HCT116 (cell line): ENCODE measurements around the gene MRTFB. TPM values are rescaled to one million over a fixed set of nuclear protein-coding genes. Genes with fewer than 3 reads are reported as not detected.
A peak's percentile ranks its signal among the peaks of the same experiment; 100 is the strongest.

Experiments
- ATAC-seq: fragments of 200-7000 bp; cut with Tn5 transposase; 2 replicates; pipeline ENCODE4 v1.9.1; 2020; ENCODE audit warnings: mild to moderate bottlenecking, moderate library complexity
- BruUV-seq: library from RNA; stranded (reverse); fragments of 400-500 nt; replicated peaks from 2 replicates; lab custom pipeline; 2021; lab: Mats Ljungman, UMichigan
- CTCF ChIA-PET: fragments of 300-600 bp; sonication (Branson Sonifier 250); formaldehyde crosslinking; loops from one replicate; lab custom pipeline; 2021; ENCODE audit warnings: antibody characterized with exemption; lab: Charles Lee
- POLR2A ChIA-PET: fragments of 300-600, 350-600 bp; sonication (Branson Sonifier 250); formaldehyde crosslinking; loops from one replicate; lab custom pipeline; 2021; ENCODE audit warnings: antibody characterized with exemption; lab: Charles Lee
- RAD21 ChIA-PET, 2 experiments: fragments of 300-600 bp; sonication (Branson Sonifier 250); formaldehyde crosslinking; loops; one replicate each; lab custom pipeline; 2023; ENCODE audit warnings: low total read pairs in 2 of 2; ENCODE audit not compliant: uncharacterized antibody in 2 of 2, unreplicated experiment in 2 of 2, low non-redundant PET in 1 of 2; lab: Charles Lee
- DNase-seq: peaks from one replicate; pipeline ENCODE4 v3.0.0-alpha.2; 2010; ENCODE audit warnings: low read depth, low spot score
- H2AFZ ChIP-seq: fragments of 200-600 bp; shearing (Covaris generic), sonication (generic); 2 replicates; pipeline ENCODE4 v1.6.1; 2017; ENCODE audit warnings: low read depth, mixed run types, mixed read lengths, antibody characterized with exemption, low read length; ENCODE audit not compliant: poor library complexity, severe bottlenecking
- H3K27ac ChIP-seq: 2 replicates; pipeline ENCODE4 v1.5.1; 2012; ENCODE audit warnings: low read depth, low read length
- H3K27me3 ChIP-seq: fragments of 200-600 bp; sonication (generic); 2 replicates; pipeline ENCODE4 v1.6.1; 2016; ENCODE audit warnings: mixed run types, low read length, mixed read lengths; ENCODE audit not compliant: insufficient read depth
- H3K36me3 ChIP-seq, 2 experiments: fragments of 200-500 bp in 1 of 2; fragments of 200-600 bp in 1 of 2; sonication (Bioruptor generic) in 1 of 2; sonication (generic) in 1 of 2; 2 replicates each; pipeline versions ENCODE4 v1.5.1 to v1.6.1; 2014 to 2016; ENCODE audit warnings: low read length in 2 of 2, inconsistent platforms in 1 of 2, mixed read lengths in 1 of 2, mixed run types in 1 of 2; ENCODE audit not compliant: insufficient read depth in 2 of 2, control insufficient read depth in 1 of 2
- H3K4me1 ChIP-seq, 2 experiments: fragments of 200-600 bp in 1 of 2; sonication (generic) in 1 of 2; 2 replicates each; pipeline versions ENCODE4 v1.5.1 to v1.6.1; 2012 to 2017; ENCODE audit warnings: low read length in 2 of 2, inconsistent platforms in 1 of 2, mild to moderate bottlenecking in 1 of 2, mixed read lengths in 1 of 2, mixed run types in 1 of 2, moderate library complexity in 1 of 2; ENCODE audit not compliant: insufficient read depth in 2 of 2, control insufficient read depth in 1 of 2
- H3K4me2 ChIP-seq: fragments of 200-600 bp; sonication (generic); 2 replicates; pipeline ENCODE4 v1.6.1; 2017; ENCODE audit warnings: mixed run types, low read length, mixed read lengths
- H3K4me3 ChIP-seq, 2 experiments: fragments of 200-600 bp in 1 of 2; sonication (generic) in 1 of 2; replicated peaks in 1 of 2; 2 replicates each; pipeline ENCODE4 v1.5.1; 2011 to 2016; ENCODE audit warnings: low read length in 2 of 2, control low read depth in 1 of 2, low read depth in 1 of 2, mild to moderate bottlenecking in 1 of 2, mixed read lengths in 1 of 2, mixed run types in 1 of 2
- H3K79me2 ChIP-seq: fragments of 200-600 bp; sonication (generic); 2 replicates; pipeline ENCODE4 v1.6.1; 2017; ENCODE audit warnings: mild to moderate bottlenecking, mixed run types, low read length, moderate library complexity, mixed read lengths; ENCODE audit not compliant: insufficient read depth
- H3K9ac ChIP-seq: fragments of 200-600 bp; sonication (generic); 2 replicates; pipeline ENCODE4 v1.6.1; 2016; ENCODE audit warnings: low read length, mixed read lengths
- H3K9me2 ChIP-seq: fragments of 200-600 bp; sonication (generic), shearing (Covaris generic); 2 replicates; pipeline ENCODE4 v1.6.1; 2017; ENCODE audit warnings: mixed run types, mild to moderate bottlenecking, moderate library complexity; ENCODE audit not compliant: insufficient read depth
- H3K9me3 ChIP-seq, 2 experiments: fragments of 200-500 bp in 1 of 2; fragments of 200-600 bp in 1 of 2; sonication (Bioruptor generic) in 1 of 2; sonication (generic) in 1 of 2; 2 replicates each; pipeline ENCODE4 v1.6.1; 2014 to 2017; ENCODE audit warnings: low read length in 2 of 2, mixed read lengths in 2 of 2, inconsistent platforms in 1 of 2, low read depth in 1 of 2, mild to moderate bottlenecking in 1 of 2, mixed run types in 1 of 2, moderate library complexity in 1 of 2; ENCODE audit not compliant: control insufficient read depth in 1 of 2, insufficient read depth in 1 of 2
- H4K20me1 ChIP-seq: fragments of 200-600 bp; sonication (generic), shearing (Covaris generic); 2 replicates; pipeline ENCODE4 v1.6.1; 2017; ENCODE audit warnings: mixed run types, mild to moderate bottlenecking, moderate library complexity; ENCODE audit not compliant: insufficient read depth
- ATF3 ChIP-seq: IDR thresholded peaks from 2 replicates; pipeline ENCODE4 v1.6.1; 2012
- CTCF ChIP-seq, 3 experiments: fragments of 200-600 bp in 1 of 3; sonication (generic) in 1 of 3; IDR thresholded peaks in 2 of 3; conservative IDR thresholded peaks in 1 of 3; 2 replicates each; pipeline ENCODE4 v1.5.1; 2012 to 2017; ENCODE audit warnings: low read depth in 2 of 3, low read length in 2 of 3, antibody characterized with exemption in 1 of 3, borderline replicate concordance in 1 of 3, control low read depth in 1 of 3, mild to moderate bottlenecking in 1 of 3, mixed read lengths in 1 of 3, mixed run types in 1 of 3, moderate library complexity in 1 of 3; ENCODE audit not compliant: insufficient read depth in 1 of 3
- EZH2phosphoT487 ChIP-seq: fragments of 200-600 bp; IDR thresholded peaks from 2 replicates; pipeline ENCODE4 v1.6.1; 2018; ENCODE audit warnings: antibody characterized with exemption, borderline replicate concordance
- FOSL1 ChIP-seq: IDR thresholded peaks from 2 replicates; pipeline ENCODE4 v1.6.1; 2012; ENCODE audit warnings: low read depth
- JUND ChIP-seq: IDR thresholded peaks from 2 replicates; pipeline ENCODE4 v1.6.1; 2012
- POLR2A ChIP-seq: IDR thresholded peaks from 2 replicates; pipeline ENCODE4 v1.7.0; 2011; ENCODE audit warnings: borderline replicate concordance; ENCODE audit not compliant: insufficient read depth, insufficient read length; ENCODE audit errors: extremely low read depth
- SIN3A ChIP-seq: IDR thresholded peaks from 2 replicates; pipeline ENCODE4 v1.6.1; 2012; ENCODE audit warnings: low read depth
- SP1 ChIP-seq: IDR thresholded peaks from 2 replicates; pipeline ENCODE4 v1.6.1; 2012; ENCODE audit warnings: low read depth
- ZBTB33 ChIP-seq: IDR thresholded peaks from 2 replicates; pipeline ENCODE4 v1.6.1; 2011; ENCODE audit warnings: mild to moderate bottlenecking, low read length, moderate library complexity; ENCODE audit not compliant: insufficient replicate concordance; ENCODE audit errors: extremely low read depth
- ZFX ChIP-seq: fragments of 450-650 bp; IDR thresholded peaks from 2 replicates; pipeline ENCODE4 v1.6.1; 2017
- ZNF274 ChIP-seq: fragments of 200-500 bp; sonication (Bioruptor generic); IDR thresholded peaks from 2 replicates; pipeline ENCODE4 v1.6.1; 2014; ENCODE audit warnings: mild to moderate bottlenecking, low read depth, low read length, inconsistent platforms
- intact Hi-C: fragments of 100-400 bp; cut with micrococcal nuclease; formaldehyde crosslinking; loops from 2 replicates; pipeline ENCODE4 v1.10.0; 2022
- total RNA-seq: library from RNA; stranded (reverse); gene quantifications from one replicate; pipeline ENCODE4 v1.2.1, GENCODE V29; 2021; ENCODE audit not compliant: unreplicated experiment
- TF ChIP-seq, protein P1 (sequence below): IDR thresholded peaks from 2 replicates; pipeline ENCODE4 v1.6.1; 2012
- TF ChIP-seq, protein P2 (sequence below): IDR thresholded peaks from 2 replicates; pipeline ENCODE4 v1.6.1; 2012; ENCODE audit warnings: low read depth

MRTFB gene
- total RNA-seq, 1 experiment from 2014 or later = 39.0 TPM

- Histone ChIP-seq H3K27me3 (no peaks in the 10 kb centered on the region), H3K9me3 (no peaks in the 10 kb centered on the region), H3K4me2 (peak overlapping the region; percentile 95), H3K9me2 (no peaks in the 10 kb centered on the region), H2AFZ (no peak overlapping the region), H3K36me3 (no peaks in the 10 kb centered on the region), H3K9ac (peak overlapping the region; percentile 78; the same call in 1 of the 2 replicates), H4K20me1 (no peaks in the 10 kb centered on the region; the same call in 1 of the 2 replicates), H3K4me3 (peak overlapping the region; percentile 80), H3K27ac (no peak overlapping the region), H3K79me2 (peaks cover 58% of the 10 kb centered on the region), H3K4me1 (peaks cover 4 to 19% of the 10 kb centered on the region in 2 experiments; a peak in 3 of 4 replicates)
- ChIA-PET CTCF (no interaction called here), POLR2A (no interaction called here), RAD21 (no interaction called here)
- intact Hi-C loops = no loop called here
- TF ChIP-seq EZH2phosphoT487 (no peak), POLR2A (no peak), SP1 (no peak)
- TF ChIP-seq, protein P1, sequence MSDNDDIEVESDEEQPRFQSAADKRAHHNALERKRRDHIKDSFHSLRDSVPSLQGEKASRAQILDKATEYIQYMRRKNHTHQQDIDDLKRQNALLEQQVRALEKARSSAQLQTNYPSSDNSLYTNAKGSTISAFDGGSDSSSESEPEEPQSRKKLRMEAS = no peak
- no TSS peak for BruUV-seq
- DNase-seq (no peak), ATAC-seq (no peak)
These were observed 1.2 kb downstream of the MRTFB start for GRCh38 chr16:14072360-14072759.

DNA sequence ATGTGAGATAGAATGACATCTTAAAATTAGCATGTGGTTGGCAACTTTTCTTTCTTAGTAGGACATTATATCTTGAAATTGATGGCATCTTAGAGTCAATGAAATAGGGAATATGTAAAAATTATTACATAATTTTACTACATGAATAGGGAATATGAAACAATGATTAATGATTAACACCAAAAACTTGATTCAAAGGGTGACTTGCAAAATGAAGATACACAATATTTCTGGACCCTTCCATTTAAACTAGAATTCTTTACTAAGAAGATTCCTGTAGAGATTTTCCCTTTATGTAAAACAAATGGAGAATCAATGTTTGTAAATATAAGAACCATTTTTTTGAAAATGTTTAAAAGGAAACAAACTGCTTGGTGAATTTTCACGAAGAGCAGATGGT is 3.4 kb downstream of the MRTFB start:
- Histone ChIP-seq H3K9me3 (no peaks in the 10 kb centered on the region), H3K4me2 (no peak overlapping the region), H3K79me2 (peaks cover 69% of the 10 kb centered on the region), H3K9me2 (no peaks in the 10 kb centered on the region), H4K20me1 (no peaks in the 10 kb centered on the region; the same call in 1 of the 2 replicates), H3K27ac (no peak overlapping the region), H3K9ac (no peak overlapping the region), H3K4me1 (peaks cover 4 to 19% of the 10 kb centered on the region in 2 experiments; a peak in 3 of 4 replicates), H2AFZ (no peak overlapping the region), H3K36me3 (no peaks in the 10 kb centered on the region; a peak in 1 of 4 replicates), H3K4me3 (no peak overlapping the region), H3K27me3 (no peaks in the 10 kb centered on the region)
- ChIA-PET CTCF (no interaction called here), RAD21 (no interaction called here), POLR2A (no interaction called here)
- BruUV-seq = no TSS peak
- no peak for DNase-seq
- ATAC-seq = no peak
- intact Hi-C loops = no loop called here
- TF ChIP-seq ZNF274 = no peak
- no peak for TF ChIP-seq SIN3A
- TF ChIP-seq ZBTB33 = no peak
- TF ChIP-seq ATF3 = no peak
- TF ChIP-seq JUND = no peak
- TF ChIP-seq ZFX = no peak
- TF ChIP-seq, protein P2, sequence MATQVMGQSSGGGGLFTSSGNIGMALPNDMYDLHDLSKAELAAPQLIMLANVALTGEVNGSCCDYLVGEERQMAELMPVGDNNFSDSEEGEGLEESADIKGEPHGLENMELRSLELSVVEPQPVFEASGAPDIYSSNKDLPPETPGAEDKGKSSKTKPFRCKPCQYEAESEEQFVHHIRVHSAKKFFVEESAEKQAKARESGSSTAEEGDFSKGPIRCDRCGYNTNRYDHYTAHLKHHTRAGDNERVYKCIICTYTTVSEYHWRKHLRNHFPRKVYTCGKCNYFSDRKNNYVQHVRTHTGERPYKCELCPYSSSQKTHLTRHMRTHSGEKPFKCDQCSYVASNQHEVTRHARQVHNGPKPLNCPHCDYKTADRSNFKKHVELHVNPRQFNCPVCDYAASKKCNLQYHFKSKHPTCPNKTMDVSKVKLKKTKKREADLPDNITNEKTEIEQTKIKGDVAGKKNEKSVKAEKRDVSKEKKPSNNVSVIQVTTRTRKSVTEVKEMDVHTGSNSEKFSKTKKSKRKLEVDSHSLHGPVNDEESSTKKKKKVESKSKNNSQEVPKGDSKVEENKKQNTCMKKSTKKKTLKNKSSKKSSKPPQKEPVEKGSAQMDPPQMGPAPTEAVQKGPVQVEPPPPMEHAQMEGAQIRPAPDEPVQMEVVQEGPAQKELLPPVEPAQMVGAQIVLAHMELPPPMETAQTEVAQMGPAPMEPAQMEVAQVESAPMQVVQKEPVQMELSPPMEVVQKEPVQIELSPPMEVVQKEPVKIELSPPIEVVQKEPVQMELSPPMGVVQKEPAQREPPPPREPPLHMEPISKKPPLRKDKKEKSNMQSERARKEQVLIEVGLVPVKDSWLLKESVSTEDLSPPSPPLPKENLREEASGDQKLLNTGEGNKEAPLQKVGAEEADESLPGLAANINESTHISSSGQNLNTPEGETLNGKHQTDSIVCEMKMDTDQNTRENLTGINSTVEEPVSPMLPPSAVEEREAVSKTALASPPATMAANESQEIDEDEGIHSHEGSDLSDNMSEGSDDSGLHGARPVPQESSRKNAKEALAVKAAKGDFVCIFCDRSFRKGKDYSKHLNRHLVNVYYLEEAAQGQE = no peak
- TF ChIP-seq CTCF (IDR thresholded peaks at IDR 0.05 in 2 of 3, conservative IDR thresholded peaks at IDR 0.05 in 1 of 3; ENCODE audit: borderline replicate concordance in 1 of 3, insufficient read depth in 1 of 3, low read depth in 2 of 3, low read length in 2 of 3) = no peak
- no peak for TF ChIP-seq POLR2A
- TF ChIP-seq FOSL1 = no peak
